GM18868 (cell line): ENCODE measurements around the gene GPR42.
A peak's percentile ranks its signal among the peaks of the same experiment; 100 is the strongest.
"Not testable (repeated sequence)": the region's sequence is repeated elsewhere in the genome, so short reads cannot be mapped to it uniquely, and the experiment has no call there.

Source experiments
- ATAC-seq: cut with Tn5 transposase; IDR thresholded peaks from one replicate; pipeline ENCODE4 v1.9.1; 2021; ENCODE audit warnings: mild to moderate bottlenecking, moderate library complexity; ENCODE audit not compliant: unreplicated experiment

The GPR42 gene

GRCh38 chr19:35346193-35347052, 24.4 kb upstream of the GPR42 start:
- ATAC-seq = no peak

DNA sequence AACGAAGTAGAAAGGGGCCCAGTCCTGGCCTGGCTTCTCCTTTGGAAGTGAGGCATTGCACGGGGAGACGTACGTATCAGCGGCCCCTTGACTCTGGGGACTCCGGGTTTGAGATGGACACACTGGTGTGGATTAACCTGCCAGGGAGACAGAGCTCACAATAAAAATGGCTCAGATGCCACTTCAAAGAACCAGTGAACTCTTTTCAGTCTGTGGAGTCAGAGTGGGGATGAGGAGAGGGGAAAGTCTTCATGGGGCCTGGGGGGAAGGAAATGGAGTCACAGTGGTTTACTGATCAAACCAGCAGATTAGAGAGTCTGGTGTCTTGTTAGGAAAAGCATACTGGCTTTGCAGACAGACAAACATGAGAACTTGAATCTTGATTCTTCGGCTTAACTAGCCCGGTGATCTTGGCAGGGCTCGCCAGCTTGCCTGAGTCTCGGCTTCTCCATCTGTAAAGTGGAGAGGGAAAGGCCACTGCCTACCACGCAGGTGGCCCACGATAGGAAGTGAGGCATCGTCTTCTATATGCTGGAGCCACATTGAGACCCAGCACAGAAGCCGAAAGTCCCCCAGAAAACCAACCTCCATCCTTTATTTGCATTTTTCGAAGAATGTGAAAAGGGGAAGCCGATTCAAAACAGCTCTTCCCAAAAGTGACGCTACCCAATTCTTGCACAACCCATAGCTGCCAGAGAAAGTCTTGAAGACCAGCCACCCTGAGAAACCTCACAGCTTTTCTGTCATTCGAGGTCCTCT, 23.5 kb upstream of the GPR42 start, which contains the start of gene FFAR1:
Gene FFAR1 (plus strand): TSS at position 732 of the 759 bp plus-strand sequence. CDS start 3,650 bp downstream, outside the sequence.
- ATAC-seq = peak; percentile 45

- no peak for ATAC-seq
Measured at GRCh38 chr19:35347930-35348298, 23.0 kb upstream of the GPR42 start.

DNA sequence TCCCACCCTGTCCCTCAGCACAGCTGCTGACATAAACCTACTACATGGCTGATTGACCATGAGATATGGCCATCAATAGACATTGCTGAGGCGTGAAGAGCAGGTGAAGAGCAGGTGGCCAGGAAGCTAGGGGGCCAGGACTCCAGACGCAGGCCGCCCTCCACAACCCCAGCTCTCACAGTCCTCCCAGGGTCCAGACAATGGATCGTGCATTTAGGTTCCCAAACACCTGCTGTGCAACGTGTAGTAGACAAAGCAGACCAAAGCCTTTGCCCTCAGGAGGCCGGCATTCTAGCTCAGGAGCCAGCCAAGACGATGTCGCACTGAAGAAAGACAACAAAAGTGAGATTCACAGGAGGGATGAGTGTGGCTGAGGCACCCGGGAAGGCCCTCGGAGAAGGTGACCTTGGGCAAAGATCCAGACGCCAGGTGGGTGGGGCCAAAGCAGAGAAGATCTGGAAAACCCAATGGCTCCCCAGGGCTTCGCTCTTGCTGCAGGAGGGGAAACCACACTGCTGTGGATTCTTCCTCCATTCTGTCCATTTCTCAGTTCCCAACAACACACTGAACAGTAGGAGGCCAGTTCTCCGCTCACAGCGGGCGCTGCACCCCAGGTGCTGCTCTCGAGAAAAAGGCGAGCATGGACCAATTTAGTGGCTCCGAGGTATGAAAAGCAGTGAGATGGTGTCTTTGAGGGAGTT, 21.8 kb upstream of the GPR42 start:
- ATAC-seq = no peak

- no peak for ATAC-seq
Measured at GRCh38 chr19:35349614-35350521, 21.0 kb upstream of the GPR42 start.

- no peak for ATAC-seq
Measured at GRCh38 chr19:35350591-35350990, 20.3 kb upstream of the GPR42 start.

DNA sequence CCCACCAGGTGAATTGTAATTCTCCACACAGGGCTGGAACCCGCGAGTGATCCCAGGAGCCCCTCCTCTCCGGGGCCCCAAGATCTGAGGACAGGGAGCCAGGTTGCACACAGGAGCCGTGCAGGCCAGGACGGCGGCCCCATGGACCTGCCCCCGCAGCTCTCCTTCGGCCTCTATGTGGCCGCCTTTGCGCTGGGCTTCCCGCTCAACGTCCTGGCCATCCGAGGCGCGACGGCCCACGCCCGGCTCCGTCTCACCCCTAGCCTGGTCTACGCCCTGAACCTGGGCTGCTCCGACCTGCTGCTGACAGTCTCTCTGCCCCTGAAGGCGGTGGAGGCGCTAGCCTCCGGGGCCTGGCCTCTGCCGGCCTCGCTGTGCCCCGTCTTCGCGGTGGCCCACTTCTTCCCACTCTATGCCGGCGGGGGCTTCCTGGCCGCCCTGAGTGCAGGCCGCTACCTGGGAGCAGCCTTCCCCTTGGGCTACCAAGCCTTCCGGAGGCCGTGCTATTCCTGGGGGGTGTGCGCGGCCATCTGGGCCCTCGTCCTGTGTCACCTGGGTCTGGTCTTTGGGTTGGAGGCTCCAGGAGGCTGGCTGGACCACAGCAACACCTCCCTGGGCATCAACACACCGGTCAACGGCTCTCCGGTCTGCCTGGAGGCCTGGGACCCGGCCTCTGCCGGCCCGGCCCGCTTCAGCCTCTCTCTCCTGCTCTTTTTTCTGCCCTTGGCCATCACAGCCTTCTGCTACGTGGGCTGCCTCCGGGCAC, 19.3 kb upstream of the GPR42 start:
- ATAC-seq = no peak

GRCh38 chr19:35352177-35352447, 18.8 kb upstream of the GPR42 start:
- ATAC-seq = no peak

GRCh38 chr19:35352448-35353304, 18.2 kb upstream of the GPR42 start:
- ATAC-seq = no peak

- no peak for ATAC-seq
Measured at GRCh38 chr19:35353635-35354034, 17.2 kb upstream of the GPR42 start.

- ATAC-seq = no peak
Measured at GRCh38 chr19:35354898-35355297, 16.0 kb upstream of the GPR42 start.

DNA sequence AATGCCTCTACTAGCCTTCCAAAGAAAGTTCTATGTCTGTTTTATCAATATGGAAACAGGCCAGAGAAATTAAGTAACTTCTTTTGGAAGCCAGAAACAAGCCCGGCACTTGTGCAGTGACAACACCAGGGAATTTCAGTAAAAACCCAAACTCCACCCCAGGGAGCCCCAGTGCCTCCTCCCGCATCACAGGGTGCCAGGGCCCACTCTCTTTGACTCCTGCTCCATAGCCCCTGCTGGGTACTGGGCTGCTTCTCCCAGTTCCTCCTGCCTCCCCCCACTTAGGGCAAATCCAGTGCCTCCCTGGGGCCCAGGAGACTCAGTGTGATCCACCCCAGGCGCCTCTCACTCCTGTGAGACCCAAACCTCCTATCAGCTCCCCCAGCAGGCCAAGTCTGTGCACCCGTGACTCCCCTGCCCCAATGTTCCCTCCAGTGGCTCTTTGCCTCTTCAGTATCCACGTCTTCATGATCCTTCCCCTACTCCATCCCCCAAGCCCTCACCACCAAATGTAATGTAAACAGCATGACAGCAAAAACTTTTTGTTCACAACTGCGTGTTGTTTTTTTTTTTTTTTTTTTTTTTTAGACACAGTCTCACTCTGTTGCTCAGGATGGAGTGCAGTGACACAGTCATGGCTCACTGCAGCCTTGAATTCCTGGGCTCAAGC, 14.9 kb upstream of the GPR42 start:
- ATAC-seq = no peak

DNA sequence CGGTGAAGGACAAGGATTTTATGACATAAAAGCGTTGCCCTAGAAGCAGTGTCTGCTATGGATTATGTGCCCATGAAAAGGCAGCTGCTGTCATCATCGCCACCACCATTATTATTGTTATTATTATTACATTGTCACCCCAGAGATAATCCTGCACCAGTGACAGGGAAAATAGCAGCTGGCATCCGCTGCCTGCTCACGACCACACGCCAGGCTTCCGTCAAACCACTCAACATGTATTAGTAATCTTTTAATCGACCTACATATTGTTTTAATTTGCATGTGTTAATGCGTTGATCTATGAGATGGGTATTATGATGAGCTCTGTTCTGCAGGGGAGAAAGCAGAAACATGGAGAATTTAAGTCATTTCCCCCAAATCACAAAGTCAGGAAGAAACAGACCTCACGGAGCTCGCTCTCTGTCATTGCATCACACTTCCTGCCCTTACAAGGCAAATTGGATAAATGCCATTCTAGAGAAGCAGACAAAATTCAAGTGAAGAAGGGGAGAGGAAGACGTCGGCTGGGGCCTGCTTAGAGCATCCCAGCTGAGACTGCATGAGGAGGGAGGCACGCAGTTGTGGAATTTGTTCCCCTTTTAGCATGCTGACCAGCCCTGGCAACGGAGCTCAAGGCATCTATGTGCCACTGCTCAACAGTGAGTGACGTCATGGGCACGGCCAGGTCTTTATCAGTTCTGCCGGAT, 12.8 kb upstream of the GPR42 start, which contains the start of gene FFAR3:
Gene FFAR3 (plus strand): TSS at position 594 of the 707 bp plus-strand sequence. CDS start 431 bp downstream, outside the sequence.
- no peak for ATAC-seq

GRCh38 chr19:35358834-35359233, 12.0 kb upstream of the GPR42 start:
- ATAC-seq = not testable (repeated sequence)

- not testable (repeated sequence) for ATAC-seq
Measured at GRCh38 chr19:35359395-35359794, 11.5 kb upstream of the GPR42 start.

GRCh38 chr19:35360081-35360480, 10.8 kb upstream of the GPR42 start:
- not testable (repeated sequence) for ATAC-seq

GRCh38 chr19:35360880-35361420, 9.9 kb upstream of the GPR42 start:
- no peak for ATAC-seq
